ENCODE measurements around the gene SLC28A2.

DNA sequence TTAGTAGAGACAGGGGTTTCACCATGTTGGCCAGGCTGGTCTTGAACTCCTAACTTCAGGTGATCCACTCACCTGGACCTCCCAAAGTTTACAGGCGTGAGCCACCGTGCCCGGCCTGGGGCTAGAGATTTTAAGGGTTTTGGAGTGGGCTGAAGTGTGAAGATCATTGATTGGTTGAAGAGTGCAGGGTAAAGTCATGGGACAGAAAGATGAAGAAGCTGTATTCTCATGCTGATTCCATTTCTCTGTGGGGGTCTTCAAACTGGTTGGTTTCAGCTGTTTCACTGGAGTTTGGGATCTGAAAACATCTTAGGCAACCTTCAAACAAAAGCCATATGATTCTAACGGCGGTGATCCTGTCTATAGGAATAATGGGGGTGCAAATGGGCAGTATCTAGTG, 74.2 kb downstream of the SLC28A2 start:
- TF ChIP-seq CTCF (IDR thresholded peaks at IDR 0.05) (no peak), POLR2A (IDR thresholded peaks at IDR 0.05) (no peak)
